Breast epithelium (tissue), 3 donors: ENCODE measurements around the gene ATXN7L1.

Experiments
- CTCF ChIP-seq, 3 donors: fragments of 450-650 bp; IDR thresholded peaks; one replicate each; pipeline ENCODE4 v1.5.1; 2016 to 2017; ENCODE audit warnings: antibody characterized with exemption in 3 of 3, mild to moderate bottlenecking in 3 of 3, moderate library complexity in 3 of 3
- POLR2A ChIP-seq: fragments of 450-650 bp; IDR thresholded peaks from one replicate; pipeline ENCODE4 v1.6.1; 2016; ENCODE audit warnings: antibody characterized with exemption, mild to moderate bottlenecking, moderate library complexity

- TF ChIP-seq POLR2A: no peak
- no peak for TF ChIP-seq CTCF (IDR thresholded peaks at IDR 0.05)
Observed at GRCh38 chr7:105820363-105821066, 55.9 kb downstream of the ATXN7L1 start.
